Mesendoderm (in vitro differentiated cells): ENCODE results near the gene A4GALT.
"Not testable (repeated sequence)": the region's sequence is repeated elsewhere in the genome, so short reads cannot be mapped to it uniquely, and the experiment has no call there.

Experiments
- DNase-seq: peaks from one replicate; pipeline ENCODE4 v3.0.0; 2013
- H2AK5ac ChIP-seq: 2 replicates; pipeline ENCODE4 v1.6.1; 2013; ENCODE audit warnings: low read length, inconsistent platforms
- H2BK120ac ChIP-seq: 2 replicates; pipeline ENCODE4 v1.6.1; 2013; ENCODE audit warnings: low read depth, mild to moderate bottlenecking, low read length, moderate library complexity, mixed read lengths
- H2BK15ac ChIP-seq: replicated peaks from 2 replicates; pipeline ENCODE4 v1.6.1; 2013; ENCODE audit warnings: low read depth, mild to moderate bottlenecking, moderate library complexity
- H2BK5ac ChIP-seq: 2 replicates; pipeline ENCODE4 v1.6.1; 2013; ENCODE audit warnings: low read length, inconsistent platforms
- H3K18ac ChIP-seq: 2 replicates; pipeline ENCODE4 v1.6.1; 2013; ENCODE audit warnings: mild to moderate bottlenecking, low read length, mixed read lengths
- H3K23ac ChIP-seq: one replicate; pipeline ENCODE4 v1.6.1; 2013; ENCODE audit warnings: low read length
- H3K27ac ChIP-seq: 2 replicates; pipeline ENCODE4 v1.5.1; 2013; ENCODE audit warnings: low read depth, mild to moderate bottlenecking, inconsistent platforms, low read length, moderate library complexity
- H3K27me3 ChIP-seq: 2 replicates; pipeline ENCODE4 v1.6.1; 2013; ENCODE audit warnings: low read length, control low read depth, mild to moderate bottlenecking, inconsistent platforms; ENCODE audit not compliant: insufficient read depth, poor library complexity
- H3K36me3 ChIP-seq: 2 replicates; pipeline ENCODE4 v1.6.1; 2013; ENCODE audit warnings: low read length, inconsistent platforms; ENCODE audit not compliant: control insufficient read depth, insufficient read depth
- H3K4ac ChIP-seq: one replicate; pipeline ENCODE4 v1.6.1; 2013; ENCODE audit warnings: low read depth, mild to moderate bottlenecking, low read length, moderate library complexity
- H3K4me1 ChIP-seq: 2 replicates; pipeline ENCODE4 v1.6.1; 2013; ENCODE audit warnings: low read depth, low read length, inconsistent platforms; ENCODE audit not compliant: control insufficient read depth
- H3K4me2 ChIP-seq: 2 replicates; pipeline ENCODE4 v1.6.1; 2013; ENCODE audit warnings: low read length
- H3K4me3 ChIP-seq: 2 replicates; pipeline ENCODE4 v1.5.1; 2013; ENCODE audit warnings: mild to moderate bottlenecking, low read length
- H3K56ac ChIP-seq: one replicate; pipeline ENCODE4 v1.6.1; 2013; ENCODE audit warnings: low read length
- H3K79me1 ChIP-seq: 2 replicates; pipeline ENCODE4 v1.6.1; 2013; ENCODE audit warnings: low read length, inconsistent platforms
- H3K79me2 ChIP-seq: 2 replicates; pipeline ENCODE4 v1.6.1; 2013; ENCODE audit warnings: mild to moderate bottlenecking, low read length; ENCODE audit not compliant: control insufficient read depth, insufficient read depth
- H3K9ac ChIP-seq: 2 replicates; pipeline ENCODE4 v1.6.1; 2013; ENCODE audit warnings: low read length, inconsistent platforms
- H4K5ac ChIP-seq: one replicate; pipeline ENCODE4 v1.6.1; 2013; ENCODE audit warnings: low read length
- H4K8ac ChIP-seq: one replicate; pipeline ENCODE4 v1.6.1; 2013; ENCODE audit warnings: low read depth, mild to moderate bottlenecking, control low read depth, low read length, moderate library complexity
- WGBS: extraction: QIAGEN DNeasy Blood & Tissue Kit; methylation state at CpG from one replicate; pipeline ENCODE4 v1.1.7; 2013; ENCODE audit warnings: low lambda C conversion rate, missing lambda C conversion rate; ENCODE audit not compliant: insufficient coverage; ENCODE audit errors: extremely low coverage; 5-methylcytosine and 5-hydroxymethylcytosine counted together

The A4GALT gene

GRCh38 chr22:42673071-42673470 lies 47.6 kb downstream of the A4GALT start:
- not testable (repeated sequence) for H3K4ac ChIP-seq, H3K9ac ChIP-seq, H3K27ac ChIP-seq, H2AK5ac ChIP-seq, H3K4me2 ChIP-seq, H3K79me2 ChIP-seq, H3K36me3 ChIP-seq, H2BK15ac ChIP-seq, H3K56ac ChIP-seq, H3K4me1 ChIP-seq, H2BK5ac ChIP-seq, H3K27me3 ChIP-seq, H3K23ac ChIP-seq, H2BK120ac ChIP-seq, H3K4me3 ChIP-seq, H4K5ac ChIP-seq, DNase-seq, H3K18ac ChIP-seq, H4K8ac ChIP-seq, H3K79me1 ChIP-seq
- WGBS = no CpG with 5 or more reads among the region's 13 CpGs

- Histone ChIP-seq H3K27ac (no peak overlapping the region), H3K9ac (no peak overlapping the region), H2BK120ac (no peak overlapping the region), H3K23ac (no peak overlapping the region), H3K36me3 (no peaks in the 10 kb centered on the region), H4K5ac (no peak overlapping the region), H3K79me2 (no peaks in the 10 kb centered on the region), H2AK5ac (no peak overlapping the region), H3K27me3 (no peaks in the 10 kb centered on the region), H3K4me2 (no peak overlapping the region), H3K4me1 (no peaks in the 10 kb centered on the region), H4K8ac (no peak overlapping the region), H3K56ac (no peak overlapping the region), H3K18ac (no peak overlapping the region), H3K4ac (no peak overlapping the region), H3K79me1 (no peaks in the 10 kb centered on the region), H2BK15ac (no peak overlapping the region), H3K4me3 (no peak overlapping the region), H2BK5ac (no peak overlapping the region)
- no peak for DNase-seq
- no CpG with 5 or more reads among the region's 19 CpGs for WGBS
These were observed 49.6 kb downstream of the A4GALT start for GRCh38 chr22:42670921-42671709.

GRCh38 chr22:42670046-42670445 lies 50.6 kb downstream of the A4GALT start:
- Histone ChIP-seq H2BK15ac (no peak overlapping the region), H3K23ac (no peak overlapping the region), H3K18ac (no peak overlapping the region), H4K5ac (no peak overlapping the region), H3K36me3 (no peaks in the 10 kb centered on the region), H3K9ac (no peak overlapping the region), H3K4ac (no peak overlapping the region), H3K4me2 (no peak overlapping the region), H3K4me3 (no peak overlapping the region), H2BK120ac (no peak overlapping the region), H3K79me2 (no peaks in the 10 kb centered on the region), H3K27ac (no peak overlapping the region), H4K8ac (no peak overlapping the region), H3K27me3 (no peaks in the 10 kb centered on the region), H3K4me1 (no peaks in the 10 kb centered on the region), H2BK5ac (no peak overlapping the region), H2AK5ac (no peak overlapping the region), H3K79me1 (no peaks in the 10 kb centered on the region), H3K56ac (no peak overlapping the region)
- no peak for DNase-seq
- no CpG with 5 or more reads among the region's 4 CpGs for WGBS

GRCh38 chr22:42666393-42666792 lies 54.3 kb downstream of the A4GALT start:
- not testable (repeated sequence) for H3K27me3 ChIP-seq, H2BK5ac ChIP-seq, H3K9ac ChIP-seq, DNase-seq, H4K8ac ChIP-seq, H3K4me1 ChIP-seq, H4K5ac ChIP-seq, H3K79me2 ChIP-seq, H3K4me3 ChIP-seq, H2AK5ac ChIP-seq, H2BK15ac ChIP-seq, H3K23ac ChIP-seq, H3K27ac ChIP-seq, H3K4me2 ChIP-seq, H2BK120ac ChIP-seq, H3K56ac ChIP-seq, H3K4ac ChIP-seq, H3K79me1 ChIP-seq, H3K36me3 ChIP-seq, H3K18ac ChIP-seq
- no CpG with 5 or more reads among the region's 3 CpGs for WGBS

DNA sequence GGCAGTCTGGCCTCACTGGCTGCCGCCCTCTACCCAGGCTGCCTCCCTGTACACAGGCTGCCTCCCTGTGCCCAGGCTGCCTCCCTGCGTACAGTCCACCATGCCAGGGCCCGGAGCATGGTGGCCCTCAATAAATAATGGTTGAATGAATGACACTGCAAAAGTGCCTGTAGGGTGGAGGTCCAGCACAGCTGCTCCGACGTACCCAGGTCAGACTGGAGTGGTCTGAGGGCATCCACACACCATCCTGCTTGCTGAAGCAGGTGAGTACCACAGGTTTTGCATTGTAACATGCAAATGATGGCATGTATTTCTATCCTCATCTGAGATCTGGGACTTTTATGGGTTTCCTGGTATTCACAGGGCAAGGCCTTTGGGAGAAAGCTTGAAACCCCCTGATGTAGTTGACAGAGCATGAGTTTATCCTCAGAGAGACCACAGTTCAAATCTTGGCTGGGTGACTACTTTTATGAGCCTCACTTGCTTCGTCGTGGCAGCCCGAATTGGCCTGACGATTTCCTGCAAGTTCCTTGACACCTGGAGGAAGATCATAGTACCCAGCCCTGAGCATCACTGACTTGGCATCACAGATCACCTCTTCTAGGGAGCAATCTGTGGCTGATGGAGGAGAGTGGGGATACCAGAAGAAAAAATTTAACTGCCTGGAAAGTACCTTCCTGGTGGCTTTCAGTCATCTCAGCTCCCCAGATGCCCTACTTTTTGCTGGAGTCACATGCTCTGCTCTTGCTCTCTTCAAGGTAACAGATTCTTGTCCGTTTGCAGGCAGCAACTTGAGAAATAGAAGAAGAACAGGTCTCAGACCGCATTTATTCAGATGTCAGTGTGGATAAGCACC lies 55.5 kb downstream of the A4GALT start:
- no peaks in the 10 kb centered on the region for H3K79me1 ChIP-seq
- no peaks in the 10 kb centered on the region for H3K27me3 ChIP-seq
- no peak overlapping the region for H3K23ac ChIP-seq
- H4K5ac ChIP-seq = no peak overlapping the region
- DNase-seq = no peak
- no peak overlapping the region for H3K27ac ChIP-seq
- H3K56ac ChIP-seq = no peak overlapping the region
- no peaks in the 10 kb centered on the region for H3K36me3 ChIP-seq
- H3K18ac ChIP-seq = no peak overlapping the region
- no peaks in the 10 kb centered on the region for H3K79me2 ChIP-seq
- no peak overlapping the region for H4K8ac ChIP-seq
- H2BK15ac ChIP-seq = no peak overlapping the region
- no CpG with 5 or more reads among the region's 11 CpGs for WGBS
- H3K4me1 ChIP-seq = no peaks in the 10 kb centered on the region
- no peak overlapping the region for H2BK120ac ChIP-seq
- no peak overlapping the region for H2BK5ac ChIP-seq
- H3K4ac ChIP-seq = no peak overlapping the region
- H3K9ac ChIP-seq = no peak overlapping the region
- no peak overlapping the region for H3K4me2 ChIP-seq
- no peak overlapping the region for H3K4me3 ChIP-seq
- no peak overlapping the region for H2AK5ac ChIP-seq
